NCI-H774 (cell line): Measurements from ENCODE around the gene BCL2L11.

Experiments used
- DNase-seq: peaks from one replicate; lab custom pipeline; 2025; lab: John Stamatoyannopoulos, UW

BCL2L11 gene

DNA sequence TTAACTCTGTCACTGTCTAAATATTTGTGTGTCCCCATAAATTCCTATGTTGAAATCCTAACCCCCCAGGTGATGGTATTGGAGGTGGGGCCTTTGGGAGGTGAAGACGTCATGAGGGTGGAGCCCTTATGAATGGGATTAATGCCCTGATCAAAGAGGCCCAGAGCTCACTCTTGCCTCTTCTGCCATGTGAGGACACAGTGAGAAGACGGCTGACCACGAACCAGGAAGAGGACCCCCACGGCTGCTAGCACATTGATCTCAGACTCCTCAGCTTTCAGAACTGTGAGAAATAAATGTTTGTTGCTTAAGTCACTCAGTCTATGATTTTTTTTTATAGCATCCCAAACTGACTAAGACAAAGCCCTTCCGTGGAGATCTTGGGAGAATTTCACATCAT is 71.2 kb downstream of the BCL2L11 start:
- no peak for DNase-seq

DNA sequence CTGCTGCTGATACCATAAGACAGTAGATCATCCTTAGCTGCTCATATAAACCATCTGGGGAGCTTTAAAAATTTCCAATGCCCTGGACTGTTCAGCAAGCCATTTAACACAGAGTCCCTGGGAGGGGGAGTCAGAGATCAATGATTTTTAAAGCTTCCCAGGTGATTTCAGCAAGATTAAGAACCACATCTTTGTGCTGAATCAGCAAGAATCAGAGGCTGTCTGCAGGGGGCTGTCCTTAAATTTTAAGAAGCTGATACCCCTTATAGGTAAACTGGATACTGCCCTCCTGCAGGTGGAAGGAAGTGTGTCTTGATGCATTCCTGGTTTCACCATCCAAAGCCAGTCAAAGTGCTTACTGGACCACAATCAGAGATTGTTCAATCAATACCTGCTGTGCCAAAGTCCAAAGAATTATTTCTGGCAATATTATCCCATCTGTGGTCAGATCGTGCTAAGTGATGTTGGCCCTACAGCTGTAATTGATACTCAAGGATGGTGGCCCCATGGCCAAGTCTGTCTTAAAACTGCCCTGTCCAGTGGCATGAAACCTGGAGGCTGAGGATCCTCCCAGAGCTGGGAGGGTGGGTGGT is 72.2 kb downstream of the BCL2L11 start:
- DNase-seq: no peak

DNA sequence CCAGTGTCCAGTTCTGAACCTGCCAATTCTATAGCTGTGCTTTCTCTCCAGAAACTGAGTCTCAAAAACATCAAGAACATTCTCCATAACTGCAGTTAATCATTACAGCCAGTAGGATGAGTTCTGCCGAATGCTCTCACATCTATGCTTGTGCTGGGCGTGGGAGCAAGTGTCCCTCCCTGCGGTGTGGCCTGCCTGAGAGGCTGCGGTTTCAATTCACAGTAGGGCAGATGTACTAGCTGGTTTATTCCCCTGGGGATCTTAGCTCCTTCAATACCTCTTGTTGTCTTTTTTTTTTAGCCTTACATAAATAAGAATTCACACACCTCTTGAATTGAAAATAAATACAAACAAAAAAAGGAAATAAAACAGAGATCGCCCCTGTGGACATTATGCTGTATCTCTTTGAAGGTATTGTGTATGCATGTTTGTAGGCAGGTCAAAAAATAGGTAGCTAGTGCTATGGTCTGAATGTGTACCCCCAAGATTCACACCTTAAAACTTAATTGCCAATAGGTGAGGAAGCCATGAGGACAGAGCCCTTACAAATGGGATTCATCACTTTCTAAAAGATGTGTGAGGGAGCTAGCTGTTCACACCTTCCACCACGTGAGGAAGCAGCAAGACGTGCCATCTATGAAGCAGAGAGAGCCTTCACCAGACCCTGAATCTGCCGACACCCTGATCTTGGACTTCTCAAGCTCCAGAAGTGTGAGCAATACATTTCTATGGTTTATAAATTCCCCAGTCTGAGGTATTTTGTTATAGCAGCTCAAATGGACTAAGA is 74.3 kb downstream of the BCL2L11 start:
- no peak for DNase-seq

DNA sequence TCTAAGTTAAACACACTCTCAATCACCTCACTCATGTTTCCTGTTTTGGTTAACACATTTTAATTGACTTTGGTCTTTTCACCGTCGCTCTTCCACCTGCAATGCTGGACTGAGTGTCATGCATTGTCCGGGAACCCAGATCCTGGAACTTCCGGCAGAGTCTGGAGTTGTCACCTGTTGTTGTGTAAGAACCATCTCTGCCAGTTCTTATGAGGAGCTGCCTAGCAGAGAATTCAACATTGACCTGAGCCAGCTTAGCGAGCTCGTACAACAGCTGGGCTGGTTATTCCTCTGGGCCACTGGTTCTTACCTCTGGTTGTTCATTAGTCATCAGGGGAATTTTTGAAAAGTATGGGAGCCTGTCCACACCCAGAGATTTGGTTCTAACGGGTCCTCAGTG is 75.7 kb downstream of the BCL2L11 start:
- DNase-seq: no peak

DNA sequence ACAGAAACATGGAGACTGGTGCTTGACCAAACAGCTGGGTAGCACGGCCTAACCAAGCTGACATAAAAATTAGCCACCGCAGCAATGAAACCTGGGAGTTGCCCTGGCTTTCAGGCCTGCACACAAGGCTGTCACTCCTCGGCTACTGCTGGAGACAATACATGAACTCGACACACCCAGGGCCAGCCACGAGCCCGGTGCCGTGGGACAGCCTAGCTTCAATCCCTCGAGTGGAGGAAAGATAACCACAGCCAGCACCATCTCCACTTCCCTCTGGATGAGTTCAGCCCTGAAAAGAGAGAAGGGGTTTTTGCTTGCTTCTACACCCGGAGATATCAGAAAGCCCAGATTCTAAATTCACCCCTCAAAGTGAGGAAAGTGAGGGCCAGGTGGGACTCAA is 78.0 kb downstream of the BCL2L11 start:
- DNase-seq: no peak

DNA sequence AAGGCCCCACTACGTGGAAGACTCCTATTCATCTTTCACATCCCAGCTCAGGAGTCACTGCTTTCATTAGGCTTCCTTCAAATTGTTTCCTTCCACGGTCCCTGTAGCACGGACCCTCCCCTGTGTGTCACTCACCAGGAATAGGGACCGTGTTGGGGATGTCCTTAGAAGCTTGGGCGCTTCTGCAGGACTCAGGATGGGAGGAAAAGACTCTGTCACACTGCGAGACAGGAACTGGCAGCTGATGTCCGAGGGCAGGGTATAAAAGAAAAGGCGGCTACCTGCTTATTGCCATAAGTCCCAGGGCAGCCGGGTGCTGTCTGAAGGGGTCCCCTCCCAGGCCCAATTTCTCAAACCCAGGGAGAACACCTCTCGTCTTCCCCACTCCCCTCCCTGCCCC is 79.1 kb downstream of the BCL2L11 start:
- DNase-seq: no peak

DNA sequence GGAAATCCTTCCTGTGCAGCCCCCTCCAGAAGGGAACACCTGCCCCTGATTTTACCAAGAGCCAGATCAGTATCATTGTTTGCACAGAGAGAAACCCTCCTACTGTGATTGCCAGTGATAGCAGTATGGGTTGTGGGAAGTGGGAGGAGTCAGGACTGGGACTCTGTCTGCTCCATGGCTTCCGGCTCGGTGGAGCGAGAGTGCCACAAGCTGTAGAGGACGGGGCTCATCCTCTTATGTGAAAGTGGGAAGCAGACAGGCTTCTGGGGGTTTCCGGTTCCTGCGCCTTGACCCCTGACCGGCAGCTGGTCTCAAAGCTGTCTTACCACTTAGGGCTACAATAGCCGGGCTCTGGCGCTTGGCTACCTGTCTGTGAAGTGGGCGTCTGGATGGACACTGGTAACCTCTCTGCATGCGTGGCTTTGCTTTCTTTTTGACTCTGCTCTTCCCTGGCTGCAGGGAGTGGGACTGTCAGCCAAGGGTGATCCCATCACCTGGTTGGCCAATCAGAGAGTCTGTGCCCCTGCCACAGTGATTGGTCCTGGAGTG is 79.7 kb downstream of the BCL2L11 start:
- DNase-seq: no peak

DNA sequence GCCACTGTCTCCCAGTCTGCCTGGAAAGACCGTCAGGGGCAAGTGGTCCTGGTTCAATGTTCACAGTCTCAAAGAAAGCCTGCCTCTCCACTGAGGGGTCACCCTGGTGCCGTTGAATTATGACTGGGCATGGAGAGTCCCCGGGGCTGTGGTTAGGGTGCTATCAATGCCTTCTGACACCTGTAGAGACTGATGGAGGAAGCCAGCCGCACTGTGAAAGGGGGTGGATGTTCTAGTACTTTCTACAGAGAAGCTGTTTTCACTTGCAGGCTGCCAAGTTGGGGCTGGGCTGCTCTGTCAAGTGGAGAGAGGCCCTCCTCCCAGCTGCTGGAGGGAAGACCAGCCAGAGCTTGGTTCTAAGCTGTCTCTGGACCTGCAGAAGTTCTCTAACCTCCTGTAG is 80.5 kb downstream of the BCL2L11 start:
- no peak for DNase-seq

DNA sequence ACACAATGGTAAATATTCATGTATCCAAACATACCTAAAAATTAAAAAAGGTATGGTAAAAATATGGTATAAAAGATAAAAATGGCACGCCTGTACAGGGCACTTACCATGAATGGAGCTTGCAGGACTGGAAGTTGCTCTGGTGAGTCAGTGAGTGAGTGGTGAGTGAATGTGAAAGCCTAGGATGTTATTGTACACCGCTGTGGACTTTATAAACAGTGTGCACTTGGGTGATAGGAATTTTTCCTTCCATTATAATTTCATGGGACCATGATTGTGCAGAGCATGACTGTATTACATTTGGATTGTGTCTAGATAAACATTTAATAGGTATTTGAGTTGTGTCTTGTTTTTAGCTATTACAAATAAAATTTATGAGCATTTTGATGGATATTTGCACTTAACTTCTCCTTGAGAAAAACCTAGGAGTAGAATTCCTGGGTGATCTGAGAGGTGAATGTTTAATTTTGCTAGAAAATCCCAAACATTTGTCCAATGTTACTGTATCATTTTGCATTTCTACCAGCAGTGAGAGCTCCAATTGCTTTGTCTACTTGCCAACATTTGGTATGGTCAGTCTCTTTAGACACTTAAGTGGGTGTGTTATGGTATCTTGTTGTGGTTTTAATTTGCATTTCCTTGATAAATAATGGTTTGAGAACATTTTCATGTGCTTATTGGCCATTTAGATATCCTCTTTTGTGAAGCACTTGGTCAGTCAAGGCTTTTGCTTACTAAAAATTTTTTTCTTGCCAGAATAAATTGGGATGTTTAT is 81.7 kb downstream of the BCL2L11 start:
- no peak for DNase-seq

DNA sequence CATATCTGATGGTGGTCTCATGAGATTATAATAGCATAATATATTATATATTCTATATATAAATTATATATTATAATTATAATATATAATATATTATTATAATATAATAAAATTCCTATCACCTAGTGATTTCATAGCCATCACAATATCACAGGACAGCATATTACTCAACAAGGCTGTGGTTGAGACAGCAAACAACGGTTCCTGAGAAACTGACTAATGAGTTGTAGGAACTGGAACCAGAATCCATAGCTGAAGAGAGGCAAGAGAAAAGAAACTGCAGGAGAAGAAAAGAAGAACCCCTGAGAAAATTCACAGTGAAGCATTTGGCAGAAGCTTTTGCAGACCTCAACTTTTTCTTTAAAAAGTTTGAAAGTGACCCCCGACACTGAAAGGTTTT is 84.0 kb downstream of the BCL2L11 start:
- DNase-seq: no peak

DNA sequence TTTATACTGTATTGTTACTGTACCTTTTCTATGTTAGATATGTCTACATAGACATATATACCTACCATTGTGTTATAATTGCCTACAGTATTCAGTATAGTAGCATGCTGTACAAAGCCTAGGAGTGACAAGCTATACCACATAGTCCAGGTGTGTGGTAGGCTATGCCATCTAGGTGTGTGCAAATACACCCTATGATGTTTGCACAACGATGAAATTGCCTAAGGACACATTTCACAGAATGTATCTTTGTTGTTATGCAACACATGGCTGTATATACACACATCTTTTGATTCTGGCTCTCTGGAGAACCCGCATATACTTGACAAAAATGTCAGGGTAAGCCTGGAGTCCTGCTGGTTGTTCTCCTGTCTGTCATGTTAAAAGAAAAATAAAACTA is 85.1 kb downstream of the BCL2L11 start:
- peak; percentile 24 for DNase-seq

DNA sequence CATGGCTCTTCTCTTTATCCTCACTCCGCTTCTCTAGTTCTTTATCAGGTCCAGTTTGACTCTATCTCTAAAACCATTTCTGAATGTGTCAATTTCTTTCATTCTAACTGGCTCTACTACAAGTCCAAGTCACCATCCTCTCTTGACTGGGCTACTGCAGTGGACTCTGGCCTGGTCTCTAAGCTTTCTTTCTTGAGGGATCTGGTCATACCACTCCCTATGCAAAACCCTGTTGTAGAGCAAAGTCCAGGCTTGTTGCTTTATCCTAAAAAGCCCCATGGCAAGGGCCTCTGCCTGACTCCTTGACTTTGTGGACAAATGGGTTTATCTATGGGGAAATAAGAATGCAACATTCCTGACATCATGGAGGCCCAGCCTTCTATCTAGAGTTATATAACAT is 87.1 kb downstream of the BCL2L11 start:
- no peak for DNase-seq

DNA sequence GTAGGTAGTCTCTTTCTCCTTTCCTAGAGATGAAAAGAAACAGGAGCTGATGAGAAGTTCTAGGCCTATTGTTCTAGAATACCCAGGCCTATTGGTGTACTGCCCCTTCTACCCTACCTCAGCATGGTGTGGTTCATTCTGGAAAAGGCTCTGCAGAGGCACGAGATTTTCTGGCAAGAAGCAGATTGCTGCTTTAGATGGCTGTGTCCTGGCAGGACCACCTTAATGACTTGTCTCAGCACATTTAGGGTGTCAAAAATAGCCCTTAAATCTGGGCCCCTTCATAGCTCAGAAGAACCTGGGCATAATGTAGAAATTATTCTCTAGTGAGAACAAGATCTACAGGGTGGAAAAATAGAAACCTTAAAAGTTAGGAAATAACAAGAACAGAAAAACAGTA is 87.9 kb downstream of the BCL2L11 start:
- no peak for DNase-seq

DNA sequence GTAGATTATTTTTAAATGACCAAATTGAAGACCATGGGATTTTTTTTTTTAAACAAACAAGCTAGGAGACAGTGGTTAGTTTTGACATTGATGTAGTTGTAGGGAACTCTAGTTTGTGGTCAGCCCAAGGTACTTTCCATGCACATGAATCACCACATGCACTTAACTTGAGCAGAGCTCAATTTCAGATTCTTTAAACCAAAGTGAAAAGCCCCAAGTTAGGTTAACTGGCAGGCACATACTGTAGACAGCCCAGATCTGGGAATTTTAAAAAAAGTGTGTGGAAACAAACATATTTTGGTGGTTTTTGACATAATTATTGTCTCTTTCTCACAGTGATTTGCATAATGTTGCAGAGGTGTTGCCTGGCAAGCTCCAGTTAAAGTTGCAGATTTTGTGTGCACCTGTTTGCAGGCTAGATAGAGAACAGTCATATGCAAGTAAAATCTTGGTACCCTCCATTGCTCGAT is 88.4 kb downstream of the BCL2L11 start:
- DNase-seq: no peak

DNA sequence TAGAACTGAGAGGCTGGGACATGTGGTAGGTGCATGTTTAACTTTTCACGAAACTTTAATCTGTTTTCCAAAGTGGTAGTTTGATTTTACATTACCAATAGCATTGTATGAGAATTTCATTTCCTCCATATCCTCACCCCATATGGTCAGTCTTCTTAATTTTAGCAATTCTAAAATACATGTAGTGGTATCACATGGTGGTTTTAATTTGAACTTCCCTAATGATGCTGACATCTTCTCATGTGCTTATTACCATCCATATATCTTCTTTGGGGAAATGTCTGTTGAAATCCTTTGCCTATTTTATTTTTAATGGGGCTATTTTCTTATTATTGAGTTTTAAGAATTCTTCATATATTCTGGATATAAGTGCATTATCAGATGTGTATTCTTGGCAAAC is 89.3 kb downstream of the BCL2L11 start:
- no peak for DNase-seq

DNA sequence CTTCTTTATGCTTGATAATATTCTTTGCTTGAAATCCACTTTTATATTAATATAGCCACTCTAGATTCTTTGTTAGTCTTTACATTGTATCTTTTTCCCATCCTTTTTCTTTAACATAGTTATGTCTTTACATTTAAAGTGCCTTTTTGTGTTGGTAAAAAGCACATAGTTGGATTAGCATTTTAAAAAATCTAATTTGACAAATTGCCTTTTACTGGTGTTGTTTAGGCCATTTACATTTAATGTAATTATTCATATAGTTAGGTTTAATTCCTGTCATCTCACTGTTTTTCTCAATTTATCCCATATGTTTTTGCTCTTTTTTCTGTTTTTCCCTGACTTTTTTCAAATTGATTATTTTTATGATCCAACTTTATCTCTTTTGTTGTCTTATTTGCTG is 93.2 kb downstream of the BCL2L11 start:
- no peak for DNase-seq

DNA sequence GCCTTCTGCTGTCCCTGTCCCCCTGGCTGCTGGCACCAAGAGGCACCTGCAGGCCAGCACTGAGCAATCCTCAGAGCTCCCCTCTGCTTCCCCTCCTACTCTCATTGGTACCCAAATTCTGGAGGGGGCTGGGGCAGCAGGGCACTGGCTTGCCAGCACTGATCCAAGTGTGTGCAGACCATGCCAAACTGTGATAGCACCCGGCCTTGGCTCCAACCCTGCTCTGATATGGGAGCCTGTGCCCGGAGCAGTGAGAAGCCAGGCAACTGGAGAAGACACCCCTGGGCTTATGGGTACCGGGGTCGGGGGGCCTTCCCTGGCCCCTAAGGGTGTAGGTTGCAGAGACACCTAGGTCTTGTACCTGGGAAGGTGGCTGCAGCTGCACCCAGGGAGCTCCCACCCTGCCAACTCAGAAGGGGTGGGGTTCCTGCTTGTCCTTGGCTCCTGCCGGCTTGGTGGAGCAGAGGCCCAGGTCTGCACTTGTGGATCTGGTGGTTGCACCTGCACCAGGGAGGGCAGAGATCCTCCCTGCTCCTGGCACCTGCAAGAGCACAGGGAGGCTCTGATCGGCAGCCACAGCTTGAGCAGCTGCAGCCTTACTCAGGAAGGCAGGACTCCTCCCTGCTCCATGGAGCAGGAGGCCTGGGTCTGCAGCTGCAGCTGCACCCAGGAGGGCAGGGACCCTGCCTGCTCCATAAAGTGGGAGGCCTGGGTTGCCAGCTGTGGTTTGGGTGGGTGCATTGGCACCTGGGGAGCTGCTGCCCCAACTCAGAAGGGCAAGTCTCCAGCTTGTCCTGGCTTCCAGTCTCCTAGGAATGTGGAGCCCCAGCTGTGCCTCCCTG is 96.3 kb downstream of the BCL2L11 start:
- no peak for DNase-seq
